SIG-M5 (cell line): ENCODE results near the gene DYNC1I1.

Experiments used
- DNase-seq: peaks from one replicate; lab custom pipeline; 2025; lab: John Stamatoyannopoulos, UW

Gene DYNC1I1

GRCh38 chr7:95772298-95772770 lies at the start of gene DYNC1I1:
DYNC1I1 (plus strand) TSS chr7:95772554; CDS start chr7:95804730, 32,176 bp downstream.
- DNase-seq: no peak

- DNase-seq: no peak
Measured at GRCh38 chr7:95723583-95724180, 48.7 kb upstream of the DYNC1I1 start.

- DNase-seq: no peak
Measured at GRCh38 chr7:95725205-95725604, 47.1 kb upstream of the DYNC1I1 start.

- DNase-seq: no peak
Measured at GRCh38 chr7:95730493-95731280, 41.7 kb upstream of the DYNC1I1 start.

- no peak for DNase-seq
Measured at GRCh38 chr7:95736635-95737034, 35.7 kb upstream of the DYNC1I1 start.

- DNase-seq: no peak
Measured at GRCh38 chr7:95737828-95738505, 34.4 kb upstream of the DYNC1I1 start.

GRCh38 chr7:95749044-95749443 lies 23.3 kb upstream of the DYNC1I1 start:
- DNase-seq: no peak

GRCh38 chr7:95749515-95749914 lies 22.8 kb upstream of the DYNC1I1 start:
- no peak for DNase-seq

- no peak for DNase-seq
Measured at GRCh38 chr7:95753440-95753839, 18.9 kb upstream of the DYNC1I1 start.

- no peak for DNase-seq
Measured at GRCh38 chr7:95755277-95755934, 16.9 kb upstream of the DYNC1I1 start.

- DNase-seq: no peak
Measured at GRCh38 chr7:95758187-95758586, 14.2 kb upstream of the DYNC1I1 start.

GRCh38 chr7:95766086-95766485 lies 6.3 kb upstream of the DYNC1I1 start:
- no peak for DNase-seq

- DNase-seq: no peak
Measured at GRCh38 chr7:95766657-95767056, 5.7 kb upstream of the DYNC1I1 start.

GRCh38 chr7:95772771-95773581 lies 622 bp downstream of the DYNC1I1 start:
- DNase-seq: no peak

GRCh38 chr7:95776561-95777185 lies 4.3 kb downstream of the DYNC1I1 start:
- no peak for DNase-seq

- no peak for DNase-seq
Measured at GRCh38 chr7:95777269-95777668, 4.9 kb downstream of the DYNC1I1 start.

GRCh38 chr7:95780665-95781064 lies 8.3 kb downstream of the DYNC1I1 start:
- no peak for DNase-seq

- no peak for DNase-seq
Measured at GRCh38 chr7:95781961-95782586, 9.7 kb downstream of the DYNC1I1 start.

- DNase-seq: no peak
Measured at GRCh38 chr7:95784796-95785195, 12.4 kb downstream of the DYNC1I1 start.

GRCh38 chr7:95788258-95788657 lies 15.9 kb downstream of the DYNC1I1 start:
- DNase-seq: no peak

- no peak for DNase-seq
Measured at GRCh38 chr7:95788884-95789283, 16.5 kb downstream of the DYNC1I1 start.
